Raji (cell line): ENCODE measurements around the gene ALKBH8.

Source experiments
- POLR2A ChIP-seq: IDR thresholded peaks from 2 replicates; pipeline ENCODE4 v1.6.1; 2011; ENCODE audit warnings: low read depth, low read length, control low read depth; ENCODE audit not compliant: insufficient read depth

Gene ALKBH8

DNA sequence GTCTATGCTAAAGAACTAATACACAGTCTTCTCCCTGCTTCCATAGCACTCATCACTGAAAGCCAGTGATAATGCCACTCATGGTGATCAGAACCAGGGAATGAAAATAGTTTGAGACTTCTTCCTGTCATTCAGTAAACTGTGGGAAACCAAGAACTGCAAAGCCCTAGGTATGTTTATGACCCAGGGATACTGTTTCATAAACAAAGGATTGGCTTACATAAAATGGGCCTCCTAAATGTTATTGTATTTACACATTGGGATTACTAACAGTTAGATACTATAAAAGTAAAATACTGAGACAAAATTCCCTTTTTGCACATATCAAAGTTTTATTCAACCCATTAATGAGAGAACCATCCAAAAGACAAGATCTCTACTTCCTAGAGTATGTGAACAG is 86.6 kb downstream of the ALKBH8 start:
- TF ChIP-seq POLR2A: no peak

DNA sequence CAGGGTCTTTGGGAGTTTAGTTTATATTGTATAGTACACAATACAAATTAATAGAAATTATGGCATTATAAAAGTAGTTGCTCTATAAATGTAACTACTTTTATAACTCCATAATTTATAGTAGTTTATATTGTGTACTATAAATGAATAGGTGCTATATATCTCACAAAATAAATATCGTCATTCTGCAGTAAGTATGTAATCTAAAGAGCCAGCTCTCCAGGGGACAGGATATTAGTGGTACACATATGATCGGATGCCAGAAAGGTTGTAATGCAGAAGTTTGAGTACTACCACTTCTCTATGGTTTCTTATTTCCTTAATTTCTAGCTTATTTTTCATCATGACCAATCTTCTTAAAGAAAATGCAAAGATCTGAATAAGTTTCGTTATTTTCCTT is 87.7 kb downstream of the ALKBH8 start:
- no peak for TF ChIP-seq POLR2A

DNA sequence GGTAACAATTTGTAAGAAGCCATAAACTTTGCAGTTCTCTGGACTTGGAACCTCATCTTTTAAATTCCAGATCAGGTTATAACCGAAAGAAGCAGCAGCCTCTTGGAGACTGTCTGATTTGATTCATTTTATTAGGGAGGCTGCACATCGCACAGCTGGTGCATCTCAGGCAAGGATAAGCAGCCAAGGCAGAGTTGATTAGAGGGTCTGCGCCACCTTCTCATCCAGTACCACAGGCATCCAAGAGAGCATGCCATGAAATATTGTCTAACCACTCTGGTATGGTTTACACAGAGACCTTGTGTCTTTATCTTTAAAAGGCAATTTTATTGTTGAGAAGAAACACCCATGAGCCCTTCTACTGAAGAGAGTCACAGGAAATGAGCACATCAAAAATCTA is 91.7 kb downstream of the ALKBH8 start:
- no peak for TF ChIP-seq POLR2A

DNA sequence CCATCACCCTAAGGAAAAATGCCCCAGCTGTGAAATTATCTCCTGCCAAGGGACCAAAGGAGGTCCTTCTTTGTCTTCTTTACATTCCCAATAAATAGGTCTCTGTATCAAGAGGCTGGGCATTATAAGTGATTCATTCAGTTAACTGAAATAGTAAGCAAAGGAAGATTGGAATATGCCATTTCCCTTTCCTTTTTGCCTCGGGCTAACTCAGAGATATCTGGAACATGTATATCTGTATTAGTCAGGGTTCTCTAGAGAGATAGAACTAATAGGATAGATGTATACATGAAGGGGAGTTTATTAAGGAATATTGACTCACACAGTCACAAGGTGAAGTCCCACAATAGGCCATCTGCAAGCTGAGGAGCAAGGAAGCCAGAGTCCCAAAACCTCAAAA is 92.6 kb downstream of the ALKBH8 start:
- TF ChIP-seq POLR2A: no peak

DNA sequence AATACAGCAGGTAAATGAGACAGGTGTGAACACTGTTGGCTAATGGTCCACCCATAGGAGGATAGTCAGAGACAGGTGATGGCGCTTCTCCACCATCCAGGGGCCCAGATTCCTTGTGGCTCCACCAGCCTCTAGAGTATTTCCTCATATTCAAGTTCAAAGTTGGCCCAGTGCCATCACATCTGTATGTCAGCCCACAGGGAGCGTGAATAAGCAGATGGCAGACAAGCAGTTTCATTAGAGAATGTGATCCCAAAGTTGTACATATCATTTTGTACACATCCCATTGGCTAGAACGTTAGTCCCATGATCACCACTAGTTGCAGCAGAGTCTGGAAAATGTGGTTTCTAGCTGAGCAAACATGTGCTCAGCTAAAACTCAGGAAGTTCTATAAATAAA is 96.9 kb downstream of the ALKBH8 start:
- TF ChIP-seq POLR2A: no peak

DNA sequence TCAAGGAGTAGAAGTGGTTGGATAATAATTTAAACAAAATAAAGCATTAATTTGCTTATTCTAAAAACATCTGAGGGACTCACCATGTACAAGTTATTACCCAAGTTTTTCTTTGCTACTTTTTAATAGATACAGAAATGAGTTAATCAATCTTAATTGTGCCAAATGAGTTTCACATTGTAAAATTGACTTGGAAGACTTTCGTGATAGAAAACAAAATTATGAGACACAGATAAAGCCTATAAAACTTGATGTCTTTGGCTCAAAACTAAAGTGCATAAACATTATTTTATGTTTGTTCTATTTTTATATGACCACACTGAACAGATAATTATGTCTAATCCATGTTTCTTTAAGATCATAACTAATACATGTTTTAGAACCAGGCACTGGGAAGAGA is 97.8 kb downstream of the ALKBH8 start:
- no peak for TF ChIP-seq POLR2A

DNA sequence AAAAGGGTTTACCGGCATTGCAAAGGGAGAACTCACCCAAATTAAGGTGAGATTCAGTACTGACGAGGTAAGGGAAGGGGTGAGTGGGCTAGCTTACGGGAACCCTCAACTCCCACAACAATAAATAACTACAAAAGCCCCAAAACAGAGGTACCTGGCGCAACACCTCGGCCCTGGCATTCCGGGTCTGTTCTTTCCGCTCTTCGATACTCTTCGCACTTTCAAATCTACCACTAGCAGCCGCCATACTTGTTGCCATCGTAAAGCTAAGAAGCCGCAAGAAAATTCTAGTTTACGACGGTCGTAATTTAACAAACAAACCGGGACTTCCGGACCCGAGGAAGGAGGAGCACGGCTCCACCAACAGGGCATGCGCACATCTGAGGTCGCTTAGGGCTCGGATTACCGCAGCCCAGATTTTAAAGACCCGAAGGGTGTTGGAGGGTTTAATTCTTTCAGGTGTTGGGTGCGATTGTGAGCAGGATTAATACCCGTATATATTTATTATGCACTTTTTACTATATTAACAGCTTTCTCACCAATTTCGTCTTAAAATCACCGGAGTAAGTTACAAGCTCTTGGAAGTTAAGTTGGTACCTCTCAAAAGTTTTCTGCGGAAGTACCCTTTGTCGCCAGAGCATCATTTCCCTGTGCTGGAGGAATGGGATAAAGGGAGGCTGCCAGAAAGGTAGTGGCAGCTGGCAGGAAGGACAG is 107.8 kb downstream of the ALKBH8 start, which contains the start of gene CWF19L2:
Gene CWF19L2 (minus strand): TSS at position 268 of the 714 bp plus-strand sequence. CDS start 9 bp downstream, at position 259.
- TF ChIP-seq POLR2A: peak; percentile 77

DNA sequence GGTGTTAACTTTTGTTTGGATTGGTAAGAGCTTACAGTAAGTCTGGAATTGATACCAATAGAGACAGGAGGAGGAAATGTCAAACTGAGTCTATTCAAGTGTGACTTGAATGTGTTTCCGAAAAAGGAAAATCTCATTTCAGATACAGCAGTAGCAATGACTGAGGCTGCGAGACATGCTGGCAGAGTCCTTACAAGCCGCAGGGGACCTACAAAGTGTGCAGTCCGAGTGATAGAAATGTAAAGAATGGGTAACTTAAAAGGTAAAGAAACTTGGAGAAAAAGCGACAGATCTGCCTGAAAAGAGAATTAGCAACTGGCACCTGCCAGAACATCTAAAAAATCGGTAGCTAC is 108.4 kb downstream of the ALKBH8 start:
- no peak for TF ChIP-seq POLR2A

DNA sequence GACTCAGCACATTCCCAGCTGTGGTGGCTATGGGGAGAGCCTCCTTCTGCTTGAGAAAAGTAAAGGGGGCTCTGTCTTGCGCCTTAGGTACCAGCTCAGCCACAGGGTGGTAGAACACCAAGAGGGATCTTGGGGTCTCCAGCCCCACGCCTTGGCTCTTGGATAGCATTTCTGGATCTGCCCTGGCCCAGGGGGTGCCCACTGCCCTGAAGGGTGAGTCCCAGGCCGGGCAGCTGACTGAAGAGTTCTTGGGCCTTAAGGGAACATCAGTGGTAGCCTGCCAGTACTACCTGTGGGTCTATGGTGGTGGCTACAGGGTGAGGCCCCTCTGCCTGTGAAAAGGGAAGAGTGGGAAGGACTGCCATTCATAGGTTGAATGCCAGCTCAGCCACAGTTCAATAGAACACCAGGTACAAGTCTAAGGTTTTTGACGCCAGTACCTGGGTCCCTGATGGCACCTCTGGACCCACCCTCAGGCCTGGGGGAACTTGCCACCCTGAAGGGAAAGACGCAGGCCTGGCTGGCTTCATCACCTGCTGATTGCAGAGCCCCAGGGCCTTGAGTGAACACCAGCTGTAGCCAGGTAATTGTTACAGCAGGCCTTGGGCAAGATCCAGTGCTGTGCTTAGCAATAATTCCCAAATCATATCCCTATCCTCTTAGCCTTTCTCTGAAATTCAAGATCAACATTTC is 111.8 kb downstream of the ALKBH8 start:
- TF ChIP-seq POLR2A: no peak
